HCT116 (cell line): Measurements from ENCODE around the gene PKM.

ENCODE experiments used
- CBX3 ChIP-seq: IDR thresholded peaks from 2 replicates; pipeline ENCODE4 v1.6.1; 2012; ENCODE audit warnings: low read depth
- CTCF ChIP-seq, 3 experiments: fragments of 200-600 bp in 1 of 3; sonication (generic) in 1 of 3; IDR thresholded peaks in 2 of 3; conservative IDR thresholded peaks in 1 of 3; 2 replicates each; pipeline ENCODE4 v1.5.1; 2012 to 2017; ENCODE audit warnings: low read depth in 2 of 3, low read length in 2 of 3, antibody characterized with exemption in 1 of 3, borderline replicate concordance in 1 of 3, control low read depth in 1 of 3, mild to moderate bottlenecking in 1 of 3, mixed read lengths in 1 of 3, mixed run types in 1 of 3, moderate library complexity in 1 of 3; ENCODE audit not compliant: insufficient read depth in 1 of 3
- EZH2 ChIP-seq: fragments of 200-600 bp; sonication (generic); IDR thresholded peaks from 2 replicates; pipeline ENCODE4 v1.6.1; 2017; ENCODE audit warnings: antibody characterized with exemption, mixed run types
- JUND ChIP-seq: IDR thresholded peaks from 2 replicates; pipeline ENCODE4 v1.6.1; 2012
- POLR2A ChIP-seq: IDR thresholded peaks from 2 replicates; pipeline ENCODE4 v1.7.0; 2011; ENCODE audit warnings: borderline replicate concordance; ENCODE audit not compliant: insufficient read depth, insufficient read length; ENCODE audit errors: extremely low read depth
- POLR2AphosphoS5 ChIP-seq: IDR thresholded peaks from 2 replicates; pipeline ENCODE4 v1.6.1; 2011; ENCODE audit warnings: mild to moderate bottlenecking, low read depth, low read length, moderate library complexity
- TCF7L2 ChIP-seq: IDR thresholded peaks from 2 replicates; pipeline ENCODE4 v1.7.0; 2011; ENCODE audit warnings: borderline replicate concordance, inconsistent platforms; ENCODE audit not compliant: insufficient read depth, insufficient read length; ENCODE audit errors: extremely low read depth
- TF ChIP-seq, protein P1 (sequence below): IDR thresholded peaks from 2 replicates; pipeline ENCODE4 v1.6.1; 2012
- TF ChIP-seq, protein P2 (sequence below): IDR thresholded peaks from 2 replicates; pipeline ENCODE4 v1.6.1; 2012

GRCh38 chr15:72155003-72155621, 75.9 kb downstream of the PKM start:
- no peak for TF ChIP-seq CTCF (IDR thresholded peaks at IDR 0.05 in 2 of 3, conservative IDR thresholded peaks at IDR 0.05 in 1 of 3; ENCODE audit: borderline replicate concordance in 1 of 3, insufficient read depth in 1 of 3, low read depth in 2 of 3, low read length in 2 of 3)
- no peak for TF ChIP-seq CBX3
- TF ChIP-seq, protein P1, sequence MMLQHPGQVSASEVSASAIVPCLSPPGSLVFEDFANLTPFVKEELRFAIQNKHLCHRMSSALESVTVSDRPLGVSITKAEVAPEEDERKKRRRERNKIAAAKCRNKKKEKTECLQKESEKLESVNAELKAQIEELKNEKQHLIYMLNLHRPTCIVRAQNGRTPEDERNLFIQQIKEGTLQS: no peak
- TF ChIP-seq, protein P2, sequence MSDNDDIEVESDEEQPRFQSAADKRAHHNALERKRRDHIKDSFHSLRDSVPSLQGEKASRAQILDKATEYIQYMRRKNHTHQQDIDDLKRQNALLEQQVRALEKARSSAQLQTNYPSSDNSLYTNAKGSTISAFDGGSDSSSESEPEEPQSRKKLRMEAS: no peak
- no peak for TF ChIP-seq EZH2
- TF ChIP-seq POLR2AphosphoS5: no peak
- no peak for TF ChIP-seq JUND
- TF ChIP-seq TCF7L2: no peak
- TF ChIP-seq POLR2A: no peak
